GM18499 (cell line): ENCODE data around the gene FPGS.

Experiments
- ATAC-seq: cut with Tn5 transposase; IDR thresholded peaks from one replicate; pipeline ENCODE4 v1.9.1; 2021; ENCODE audit warnings: moderate number of reproducible peaks; ENCODE audit not compliant: insufficient read depth, unreplicated experiment

FPGS gene

GRCh38 chr9:127854960-127855359 lies 52.3 kb downstream of the FPGS start:
- no peak for ATAC-seq

DNA sequence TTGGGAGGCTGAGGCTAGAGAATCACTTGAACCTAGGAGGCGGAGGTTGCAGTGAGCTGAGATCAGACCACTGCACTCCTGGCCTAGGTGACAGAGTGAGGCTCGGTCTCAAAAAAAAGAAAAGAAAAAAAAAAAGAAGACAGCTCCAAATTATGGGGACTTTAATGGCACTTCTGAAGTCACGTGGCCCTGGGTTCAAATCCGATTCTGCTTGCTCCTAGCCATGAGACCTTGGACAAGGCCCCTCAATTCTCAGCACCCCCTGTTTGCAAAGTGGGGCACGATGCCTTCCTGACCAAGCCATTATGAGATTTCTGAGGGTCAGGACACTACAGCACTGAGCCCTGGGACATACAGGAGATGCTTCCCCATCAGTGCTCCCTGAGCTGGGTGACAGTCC lies 52.8 kb downstream of the FPGS start:
- ATAC-seq: no peak

- ATAC-seq: no peak
Measured at GRCh38 chr9:127856094-127856728, 53.5 kb downstream of the FPGS start.

- no peak for ATAC-seq
Measured at GRCh38 chr9:127856729-127857116, 54.0 kb downstream of the FPGS start.

GRCh38 chr9:127857278-127857677 lies 54.6 kb downstream of the FPGS start:
- no peak for ATAC-seq

DNA sequence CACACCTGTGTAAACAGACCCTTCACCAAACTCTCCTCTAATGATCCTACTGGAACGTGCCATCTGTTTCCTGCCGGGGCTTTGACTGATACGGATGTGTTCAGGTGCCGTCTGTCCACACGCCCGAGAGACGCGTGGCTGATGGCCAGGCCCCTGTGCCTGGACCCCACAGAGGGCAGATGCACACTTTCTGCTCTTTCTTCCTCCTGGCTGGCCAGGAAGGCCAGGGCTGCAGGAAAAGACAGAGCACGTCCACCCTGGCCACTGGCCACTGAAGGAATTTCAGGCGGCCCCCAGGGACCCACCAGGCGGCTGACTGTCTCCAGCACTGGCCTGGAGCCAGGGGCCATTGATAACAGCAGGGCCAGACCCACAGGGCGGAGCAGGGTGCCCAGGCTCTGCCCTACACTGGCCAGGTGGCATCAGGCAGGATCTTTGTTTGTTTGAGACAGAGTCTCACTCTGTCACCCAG lies 55.4 kb downstream of the FPGS start:
- no peak for ATAC-seq

DNA sequence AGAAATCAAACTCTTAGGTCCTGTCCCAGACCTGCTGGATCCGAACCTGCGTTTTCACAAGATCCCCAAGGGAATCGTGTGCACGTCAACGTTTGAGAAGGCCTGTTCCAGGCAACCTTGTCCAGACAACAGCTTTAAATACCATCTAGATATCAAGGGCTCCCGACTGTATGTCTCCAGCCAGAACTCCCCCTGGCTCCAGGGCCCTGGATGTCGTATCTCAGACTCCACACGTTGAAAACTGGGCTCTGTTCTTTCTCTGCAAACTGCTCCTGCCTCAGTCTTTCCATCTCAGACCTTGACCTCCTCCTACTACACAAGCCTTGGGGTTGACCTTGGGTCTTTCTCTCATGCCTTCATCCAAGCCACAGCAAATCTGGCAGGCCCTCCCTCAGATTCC lies 57.6 kb downstream of the FPGS start:
- no peak for ATAC-seq

- ATAC-seq: no peak
Measured at GRCh38 chr9:127860779-127861178, 58.1 kb downstream of the FPGS start.

DNA sequence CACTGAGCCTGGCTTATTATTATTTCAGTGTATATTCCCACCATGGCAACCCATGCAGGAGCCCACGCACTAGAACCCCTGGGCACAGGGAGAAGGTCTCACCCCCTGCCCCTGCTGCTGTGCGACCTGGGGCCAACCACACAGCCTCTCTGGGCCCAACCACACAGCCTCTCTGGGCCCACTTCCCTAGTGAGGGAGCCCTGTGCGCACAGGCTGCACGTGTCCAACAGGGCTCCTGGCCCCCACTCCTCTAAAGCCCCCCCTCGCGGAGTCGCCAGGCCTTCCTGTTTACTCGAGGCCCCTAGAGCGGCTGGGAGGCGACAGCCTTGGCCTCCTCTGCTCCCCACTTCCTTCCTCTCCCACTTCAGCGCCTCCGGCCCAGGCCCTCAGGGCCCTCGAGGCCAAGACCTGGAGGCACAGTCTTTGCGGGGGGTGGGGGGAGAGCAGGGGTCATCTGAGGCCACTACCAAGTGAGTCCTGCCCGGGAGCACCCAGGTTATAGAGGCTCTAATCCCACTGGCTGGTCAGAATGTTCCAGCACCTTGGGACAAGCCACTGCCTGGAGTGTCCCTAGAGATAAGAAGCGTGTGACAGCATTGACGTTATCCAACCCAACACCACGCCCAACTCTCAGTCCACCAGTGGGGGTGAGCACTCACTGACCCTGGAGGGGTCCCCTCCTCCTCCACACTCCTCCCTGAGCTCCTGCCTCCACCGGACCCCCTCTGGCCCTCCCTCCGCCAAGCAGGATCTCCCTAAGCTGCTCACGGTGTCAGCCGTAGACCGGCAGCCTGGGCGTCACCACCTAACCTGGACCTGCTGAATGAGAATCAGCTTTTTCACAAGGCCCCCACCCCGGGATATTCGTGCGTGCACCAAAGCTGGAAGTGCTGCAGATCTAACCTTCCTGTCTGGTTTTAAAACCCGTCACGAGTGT lies 59.7 kb downstream of the FPGS start:
- no peak for ATAC-seq

DNA sequence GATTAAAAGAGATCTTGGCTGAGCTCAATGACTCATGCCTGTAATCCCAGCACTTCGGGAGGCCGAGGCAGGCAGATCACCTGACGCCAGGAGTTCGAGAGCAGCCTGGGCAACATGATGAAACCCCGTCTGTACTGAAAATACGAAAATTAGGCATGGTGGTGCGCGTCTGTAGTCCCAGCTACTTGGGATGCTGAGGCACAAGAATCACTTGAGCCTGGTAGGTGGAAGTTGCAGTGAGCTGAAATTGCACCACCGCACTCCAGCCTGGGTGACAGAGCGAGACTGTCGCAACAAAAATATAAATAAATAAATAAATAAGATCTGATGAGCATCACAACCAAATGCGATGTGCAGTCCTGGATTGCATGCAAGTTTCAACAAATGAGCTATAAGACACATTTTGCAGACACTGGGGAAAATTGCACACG lies 60.5 kb downstream of the FPGS start:
- ATAC-seq: no peak
